T-helper 2 cell (primary cell): Measurements from ENCODE around the gene MKRN2.

Experiments used
- DNase-seq, 5 experiments: peaks; one replicate each; pipeline versions ENCODE4 v3.0.0 to v3.0.0-alpha.2; 2012 to 2022

MKRN2 gene

GRCh38 chr3:12633108-12633507 lies 76.2 kb downstream of the MKRN2 start:
- DNase-seq = no peak
